Measurements from ENCODE around the gene TMEM98.

Gene TMEM98

DNA sequence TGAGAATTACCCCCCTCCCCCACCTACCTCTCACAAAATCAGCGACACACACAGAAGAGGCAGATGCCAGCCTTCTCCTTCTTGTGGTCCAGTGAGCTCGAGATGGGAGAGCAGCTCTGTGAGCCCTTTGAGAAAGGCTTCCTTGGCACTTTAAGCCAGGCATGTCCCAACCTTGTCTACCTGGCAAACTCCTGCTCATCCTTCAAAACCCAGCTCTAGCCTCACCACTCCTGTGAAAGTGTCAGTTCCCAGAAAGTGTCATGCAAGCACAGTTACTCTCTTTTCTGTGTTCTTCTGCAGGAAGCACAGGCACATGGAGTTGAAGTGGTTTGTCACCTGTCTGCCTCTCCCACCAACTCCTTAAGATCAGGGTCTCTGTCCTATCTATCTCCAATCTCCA is 1.6 kb downstream of the TMEM98 start:
- TF ChIP-seq MYC (IDR thresholded peaks at IDR 0.05; ENCODE audit: low read depth, low read length) (no peak), POLR2A (IDR thresholded peaks at IDR 0.05; ENCODE audit: extremely low read depth, insufficient read length) (no peak)
- TF ChIP-seq, protein P1, sequence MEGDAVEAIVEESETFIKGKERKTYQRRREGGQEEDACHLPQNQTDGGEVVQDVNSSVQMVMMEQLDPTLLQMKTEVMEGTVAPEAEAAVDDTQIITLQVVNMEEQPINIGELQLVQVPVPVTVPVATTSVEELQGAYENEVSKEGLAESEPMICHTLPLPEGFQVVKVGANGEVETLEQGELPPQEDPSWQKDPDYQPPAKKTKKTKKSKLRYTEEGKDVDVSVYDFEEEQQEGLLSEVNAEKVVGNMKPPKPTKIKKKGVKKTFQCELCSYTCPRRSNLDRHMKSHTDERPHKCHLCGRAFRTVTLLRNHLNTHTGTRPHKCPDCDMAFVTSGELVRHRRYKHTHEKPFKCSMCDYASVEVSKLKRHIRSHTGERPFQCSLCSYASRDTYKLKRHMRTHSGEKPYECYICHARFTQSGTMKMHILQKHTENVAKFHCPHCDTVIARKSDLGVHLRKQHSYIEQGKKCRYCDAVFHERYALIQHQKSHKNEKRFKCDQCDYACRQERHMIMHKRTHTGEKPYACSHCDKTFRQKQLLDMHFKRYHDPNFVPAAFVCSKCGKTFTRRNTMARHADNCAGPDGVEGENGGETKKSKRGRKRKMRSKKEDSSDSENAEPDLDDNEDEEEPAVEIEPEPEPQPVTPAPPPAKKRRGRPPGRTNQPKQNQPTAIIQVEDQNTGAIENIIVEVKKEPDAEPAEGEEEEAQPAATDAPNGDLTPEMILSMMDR (IDR thresholded peaks at IDR 0.05; ENCODE audit: low read depth, low read length) = no peak
- TF ChIP-seq, protein P2, sequence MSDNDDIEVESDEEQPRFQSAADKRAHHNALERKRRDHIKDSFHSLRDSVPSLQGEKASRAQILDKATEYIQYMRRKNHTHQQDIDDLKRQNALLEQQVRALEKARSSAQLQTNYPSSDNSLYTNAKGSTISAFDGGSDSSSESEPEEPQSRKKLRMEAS (IDR thresholded peaks at IDR 0.05; ENCODE audit: low read depth, low read length) = no peak
- no peak overlapping the region for H3K4me3 ChIP-seq (ENCODE audit: low read depth, low read length)
- no peak for DNase-seq (ENCODE audit: low read depth)

DNA sequence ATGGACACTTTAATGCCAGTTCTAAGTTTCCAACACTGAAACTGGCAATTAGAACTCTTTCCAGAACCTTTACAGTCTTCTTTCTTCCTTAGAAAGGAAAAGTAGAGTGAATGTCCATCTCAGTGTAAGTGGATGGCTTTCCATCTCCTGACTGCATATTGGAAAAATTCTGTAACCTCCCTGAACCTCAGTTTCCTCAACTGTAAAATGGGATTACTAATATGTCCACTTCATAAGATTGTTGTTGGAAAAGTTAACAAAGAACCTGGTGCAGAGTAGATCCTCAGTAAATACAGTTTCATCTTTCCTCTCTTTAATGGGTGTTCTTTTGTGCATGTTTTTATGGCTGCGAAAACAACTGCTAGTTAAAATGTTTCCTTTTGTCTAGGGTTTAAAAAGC is 2.6 kb downstream of the TMEM98 start:
- no peak overlapping the region for H3K4me3 ChIP-seq (ENCODE audit: low read depth, low read length)
- TF ChIP-seq POLR2A (IDR thresholded peaks at IDR 0.05; ENCODE audit: extremely low read depth, insufficient read length) (no peak), MYC (IDR thresholded peaks at IDR 0.05; ENCODE audit: low read depth, low read length) (no peak)
- TF ChIP-seq, protein P1 (IDR thresholded peaks at IDR 0.05; ENCODE audit: low read depth, low read length) = no peak
- TF ChIP-seq, protein P2 (IDR thresholded peaks at IDR 0.05; ENCODE audit: low read depth, low read length) = no peak
- no peak for DNase-seq (ENCODE audit: low read depth)

DNA sequence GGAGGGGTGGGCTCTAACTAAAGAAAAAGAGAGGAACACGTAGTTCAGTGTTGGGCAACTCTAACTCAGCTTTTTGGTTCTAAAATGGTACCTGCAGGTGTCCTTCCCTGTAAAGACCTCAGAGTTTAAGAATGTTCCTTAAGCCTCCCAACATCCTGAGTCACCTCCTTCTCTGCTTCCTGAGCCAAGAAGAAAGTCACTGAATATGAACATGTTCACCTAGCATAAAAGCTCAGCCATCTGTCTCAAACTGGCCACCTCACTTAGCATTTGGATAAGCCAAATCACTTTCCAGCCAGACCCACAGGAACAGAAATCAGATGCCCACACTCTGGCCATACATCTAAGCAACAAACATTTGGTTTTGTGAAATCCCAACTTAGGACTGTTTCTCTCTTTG is 3.7 kb downstream of the TMEM98 start:
- DNase-seq (ENCODE audit: low read depth) = no peak

DNA sequence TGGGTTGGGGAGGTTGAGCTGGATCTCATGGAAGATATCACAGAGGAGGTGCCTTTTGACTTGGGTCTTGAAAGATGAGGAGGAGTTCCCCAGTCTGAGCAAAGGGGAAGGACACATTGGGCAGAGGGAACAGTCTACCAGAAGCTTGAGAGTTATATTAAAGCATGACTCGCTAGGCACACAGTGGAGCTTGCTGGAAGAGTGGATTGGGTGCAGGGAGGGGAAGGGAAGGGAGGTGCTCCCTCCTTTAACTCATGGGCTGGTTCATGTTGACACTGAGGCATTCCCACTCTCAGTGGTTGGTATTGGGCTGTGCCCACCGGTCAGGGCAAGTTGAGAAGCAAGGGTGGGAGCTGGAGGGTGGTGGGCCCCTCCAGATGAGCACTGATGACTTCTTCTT is 5.9 kb downstream of the TMEM98 start:
- no peak for DNase-seq (ENCODE audit: low read depth)
- TF ChIP-seq POLR2A (IDR thresholded peaks at IDR 0.05; ENCODE audit: extremely low read depth, insufficient read length) (no peak), MYC (IDR thresholded peaks at IDR 0.05; ENCODE audit: low read depth, low read length) (no peak)
- TF ChIP-seq, protein P1 (IDR thresholded peaks at IDR 0.05; ENCODE audit: low read depth, low read length) = no peak
- TF ChIP-seq, protein P2 (IDR thresholded peaks at IDR 0.05; ENCODE audit: low read depth, low read length) = no peak
- H3K4me3 ChIP-seq (ENCODE audit: low read depth, low read length) = no peak overlapping the region

More for the DNA sequence above, 3.7 kb downstream of the TMEM98 start:
- TF ChIP-seq, protein P1 (IDR thresholded peaks at IDR 0.05; ENCODE audit: low read depth, low read length) = no peak
- TF ChIP-seq POLR2A (IDR thresholded peaks at IDR 0.05; ENCODE audit: extremely low read depth, insufficient read length) (no peak), MYC (IDR thresholded peaks at IDR 0.05; ENCODE audit: low read depth, low read length) (no peak)
- TF ChIP-seq, protein P2 (IDR thresholded peaks at IDR 0.05; ENCODE audit: low read depth, low read length) = no peak
- H3K4me3 ChIP-seq (ENCODE audit: low read depth, low read length) = no peak overlapping the region

DNA sequence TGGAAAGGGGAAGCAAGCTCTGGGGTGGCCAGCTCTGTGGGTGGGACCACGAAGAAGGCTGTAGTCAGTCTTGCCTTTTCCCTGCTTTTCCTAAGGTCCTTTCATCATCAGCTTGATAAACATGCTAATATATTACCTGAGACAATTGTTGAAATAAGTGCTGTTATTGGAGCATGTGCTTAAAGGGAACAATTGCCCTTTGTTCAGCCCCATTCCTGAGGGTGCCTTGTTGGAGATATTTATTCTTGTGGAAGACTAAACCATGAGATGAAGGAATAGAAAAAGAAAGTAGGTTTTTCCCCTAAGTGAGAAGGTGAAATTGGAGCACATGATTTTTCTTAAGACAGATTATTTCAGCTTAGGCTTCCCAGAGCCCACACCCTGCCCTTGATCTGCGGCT is 7.8 kb downstream of the TMEM98 start:
- H3K4me3 ChIP-seq (ENCODE audit: low read depth, low read length) = no peak overlapping the region
- DNase-seq (ENCODE audit: low read depth) = no peak
- TF ChIP-seq MYC (IDR thresholded peaks at IDR 0.05; ENCODE audit: low read depth, low read length) (no peak), POLR2A (IDR thresholded peaks at IDR 0.05; ENCODE audit: extremely low read depth, insufficient read length) (no peak)
- TF ChIP-seq, protein P2 (IDR thresholded peaks at IDR 0.05; ENCODE audit: low read depth, low read length) = no peak
- TF ChIP-seq, protein P1 (IDR thresholded peaks at IDR 0.05; ENCODE audit: low read depth, low read length) = no peak
